GM18526 (cell line): Measurements from ENCODE around the gene CNTROB.

Source experiments
- POLR2A ChIP-seq: IDR thresholded peaks from 3 replicates; pipeline ENCODE4 v1.6.1; 2011; ENCODE audit not compliant: insufficient read length; ENCODE audit errors: extremely low read depth

Gene CNTROB

GRCh38 chr17:7893187-7893880, 38.7 kb upstream of the CNTROB start:
- TF ChIP-seq POLR2A = no peak

- TF ChIP-seq POLR2A = no peak
Observed at GRCh38 chr17:7894226-7894625, 37.8 kb upstream of the CNTROB start.

GRCh38 chr17:7894866-7895265, 37.1 kb upstream of the CNTROB start:
- TF ChIP-seq POLR2A = no peak

GRCh38 chr17:7897090-7897489, 34.9 kb upstream of the CNTROB start:
- no peak for TF ChIP-seq POLR2A

- TF ChIP-seq POLR2A = no peak
Observed at GRCh38 chr17:7897773-7898172, 34.2 kb upstream of the CNTROB start.

GRCh38 chr17:7903154-7904103, 28.6 kb upstream of the CNTROB start:
- TF ChIP-seq POLR2A = no peak

GRCh38 chr17:7909089-7909488, 22.9 kb upstream of the CNTROB start:
- no peak for TF ChIP-seq POLR2A

GRCh38 chr17:7910281-7910680, 21.7 kb upstream of the CNTROB start:
- no peak for TF ChIP-seq POLR2A

- TF ChIP-seq POLR2A = no peak
Observed at GRCh38 chr17:7910711-7911110, 21.3 kb upstream of the CNTROB start.

- TF ChIP-seq POLR2A = no peak
Observed at GRCh38 chr17:7911116-7911515, 20.9 kb upstream of the CNTROB start.

- TF ChIP-seq POLR2A = no peak
Observed at GRCh38 chr17:7912927-7913524, 19.0 kb upstream of the CNTROB start.

- no peak for TF ChIP-seq POLR2A
Observed at GRCh38 chr17:7915179-7915610, 16.8 kb upstream of the CNTROB start.

GRCh38 chr17:7915611-7916384, 16.2 kb upstream of the CNTROB start, which contains the start of gene RNF227:
Gene RNF227 (minus strand): TSS chr17:7916289. CDS start chr17:7916195, 94 bp downstream.
- peak; percentile 48 for TF ChIP-seq POLR2A

- TF ChIP-seq POLR2A = no peak
Observed at GRCh38 chr17:7916385-7916682, 15.7 kb upstream of the CNTROB start.

- TF ChIP-seq POLR2A = no peak
Observed at GRCh38 chr17:7916808-7917207, 15.2 kb upstream of the CNTROB start.
